Astrocyte of the hippocampus (primary cell): ENCODE measurements around the gene SGO2.
A peak's percentile ranks its signal among the peaks of the same experiment; 100 is the strongest.

Experiments used
- DNase-seq: peaks from one replicate; pipeline ENCODE4 v3.0.0; 2011; ENCODE audit warnings: low read depth, low spot score

The SGO2 gene

GRCh38 chr2:200525882-200526651 is at the start of gene SGO2:
TSS of gene SGO2 (plus strand) at chr2:200526207. CDS start at chr2:200532976, 6,769 bp downstream.
- peak; percentile 97 for DNase-seq

GRCh38 chr2:200476836-200477235 is 49.2 kb upstream of the SGO2 start:
- no peak for DNase-seq

- no peak for DNase-seq
Measured at GRCh38 chr2:200477667-200478131, 48.3 kb upstream of the SGO2 start.

GRCh38 chr2:200479692-200480265 is 46.2 kb upstream of the SGO2 start:
- peak; percentile 45 for DNase-seq

GRCh38 chr2:200482194-200482593 is 43.8 kb upstream of the SGO2 start:
- DNase-seq = no peak

- DNase-seq = peak; percentile 21
Measured at GRCh38 chr2:200483729-200484198, 42.2 kb upstream of the SGO2 start.

GRCh38 chr2:200484934-200485333 is 41.1 kb upstream of the SGO2 start:
- no peak for DNase-seq

- DNase-seq = no peak
Measured at GRCh38 chr2:200486529-200486928, 39.5 kb upstream of the SGO2 start.

GRCh38 chr2:200488169-200488568 is 37.8 kb upstream of the SGO2 start:
- no peak for DNase-seq

GRCh38 chr2:200490001-200490400 is 36.0 kb upstream of the SGO2 start:
- DNase-seq = no peak

GRCh38 chr2:200492656-200493055 is 33.4 kb upstream of the SGO2 start:
- DNase-seq = no peak

- no peak for DNase-seq
Measured at GRCh38 chr2:200494048-200494447, 32.0 kb upstream of the SGO2 start.

GRCh38 chr2:200496696-200497095 is 29.3 kb upstream of the SGO2 start:
- DNase-seq = no peak

GRCh38 chr2:200498402-200499162 is 27.4 kb upstream of the SGO2 start:
- no peak for DNase-seq

GRCh38 chr2:200502196-200502595 is 23.8 kb upstream of the SGO2 start:
- DNase-seq = no peak

- no peak for DNase-seq
Measured at GRCh38 chr2:200506679-200507078, 19.3 kb upstream of the SGO2 start.

- no peak for DNase-seq
Measured at GRCh38 chr2:200507179-200507578, 18.8 kb upstream of the SGO2 start.

GRCh38 chr2:200509235-200509611 is 16.8 kb upstream of the SGO2 start:
- DNase-seq = no peak

GRCh38 chr2:200509612-200510433 is 16.2 kb upstream of the SGO2 start, which contains the start of gene KCTD18:
TSS of gene KCTD18 (minus strand) at chr2:200510068. CDS start at chr2:200507016, 3,052 bp downstream.
- peak; percentile 96 for DNase-seq

GRCh38 chr2:200515155-200515554 is 10.9 kb upstream of the SGO2 start:
- DNase-seq = no peak

GRCh38 chr2:200523158-200523557 is 2.8 kb upstream of the SGO2 start:
- DNase-seq = no peak
